DMS53 (cell line): ENCODE data around the gene SPTSSB.

Experiments
- DNase-seq: peaks from one replicate; lab custom pipeline; 2025; lab: John Stamatoyannopoulos, UW

Gene SPTSSB

GRCh38 chr3:161371441-161372320 lies at the start of gene SPTSSB:
SPTSSB (minus strand) TSS chr3:161371517; CDS start chr3:161346323, 25,194 bp downstream.
- peak; percentile 71 for DNase-seq

DNA sequence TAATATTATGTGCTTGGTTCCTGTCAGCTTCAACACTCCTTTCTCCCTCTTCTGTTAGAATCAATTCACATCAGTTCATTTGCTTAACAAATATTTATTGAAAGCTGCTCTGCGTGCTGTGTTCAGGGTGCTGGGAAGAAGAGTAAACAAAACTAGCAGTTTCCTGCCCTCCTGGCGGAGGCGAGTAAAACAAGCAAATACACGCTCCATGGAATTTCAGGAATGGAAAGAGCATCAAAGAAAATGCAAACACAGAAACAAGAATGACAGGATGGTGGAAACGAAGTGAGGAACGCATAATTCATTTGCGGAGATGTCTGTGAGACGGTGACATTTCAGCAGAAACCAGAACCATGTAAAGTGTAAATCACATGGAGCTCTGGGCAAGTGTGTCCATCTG lies 49.4 kb upstream of the SPTSSB start:
- peak; percentile 88 for DNase-seq

DNA sequence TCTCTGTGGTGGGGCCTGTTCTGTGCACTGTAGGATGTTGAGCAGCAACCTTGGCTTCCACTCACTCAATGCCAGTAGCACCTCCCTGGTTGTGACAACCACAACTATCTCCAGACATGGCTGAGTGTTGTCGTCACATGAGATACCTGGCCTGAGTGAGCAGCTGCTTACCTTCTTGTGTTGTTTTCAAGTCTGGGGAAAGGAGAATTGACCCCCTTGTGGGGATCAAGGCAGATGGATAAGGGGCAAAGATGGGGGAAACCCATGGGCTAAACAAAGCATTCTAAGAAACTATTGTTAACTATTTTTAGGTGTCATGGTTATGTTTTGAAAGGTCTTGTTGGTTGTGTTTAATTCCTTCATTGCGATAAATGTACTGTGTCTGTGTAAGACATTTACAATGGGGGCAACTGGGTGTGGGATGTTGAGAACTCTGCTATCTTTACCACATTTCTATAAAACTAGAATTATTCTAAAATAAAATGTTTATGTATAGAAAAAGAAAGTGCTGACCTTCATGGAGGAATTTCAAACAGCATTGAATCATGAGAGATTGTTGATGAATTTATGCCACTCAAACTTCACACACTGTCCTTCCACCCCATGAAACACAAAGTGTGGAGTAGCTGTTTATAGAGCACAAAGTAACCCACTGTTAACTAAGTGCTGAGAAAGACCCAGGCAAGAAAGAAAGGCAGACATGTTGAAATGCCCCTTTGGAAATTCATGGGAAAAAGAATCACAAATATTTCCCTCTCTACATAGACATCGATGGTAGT lies 48.4 kb upstream of the SPTSSB start:
- DNase-seq, result no peak

- DNase-seq, result peak; percentile 54
Measured at GRCh38 chr3:161415506-161416231, 44.4 kb upstream of the SPTSSB start.

- no peak for DNase-seq
Measured at GRCh38 chr3:161414907-161415306, 43.6 kb upstream of the SPTSSB start.

GRCh38 chr3:161413855-161414210 lies 42.5 kb upstream of the SPTSSB start:
- DNase-seq, result no peak

GRCh38 chr3:161413127-161413854 lies 42.0 kb upstream of the SPTSSB start:
- no peak for DNase-seq

- no peak for DNase-seq
Measured at GRCh38 chr3:161412123-161412522, 40.8 kb upstream of the SPTSSB start.

DNA sequence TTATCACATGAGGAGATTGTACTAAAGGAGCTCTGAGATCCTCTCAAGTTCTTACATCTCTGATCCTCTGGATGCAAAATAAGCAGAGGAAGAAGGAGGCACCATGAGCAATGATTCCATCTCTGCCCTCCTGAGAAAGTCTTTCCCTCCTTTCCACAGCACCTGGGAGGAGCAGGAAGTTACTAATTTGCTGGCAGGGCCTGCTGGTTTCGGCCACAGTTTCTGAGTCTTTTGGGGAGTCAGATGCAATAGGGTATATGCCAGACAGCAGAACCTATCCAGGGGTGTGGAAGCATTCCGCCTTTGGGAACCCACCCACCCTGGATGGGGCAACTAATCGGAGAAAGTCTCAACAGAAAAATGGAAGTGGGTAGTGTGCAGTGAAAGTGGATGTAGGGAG lies 38.5 kb upstream of the SPTSSB start:
- DNase-seq, result no peak

GRCh38 chr3:161409069-161409468 lies 37.8 kb upstream of the SPTSSB start:
- DNase-seq, result peak; percentile 73

GRCh38 chr3:161406594-161407555 lies 35.6 kb upstream of the SPTSSB start:
- peak; percentile 58 for DNase-seq

GRCh38 chr3:161405836-161406235 lies 34.5 kb upstream of the SPTSSB start:
- no peak for DNase-seq

- no peak for DNase-seq
Measured at GRCh38 chr3:161405087-161405486, 33.8 kb upstream of the SPTSSB start.

GRCh38 chr3:161403251-161403650 lies 31.9 kb upstream of the SPTSSB start:
- no peak for DNase-seq

DNA sequence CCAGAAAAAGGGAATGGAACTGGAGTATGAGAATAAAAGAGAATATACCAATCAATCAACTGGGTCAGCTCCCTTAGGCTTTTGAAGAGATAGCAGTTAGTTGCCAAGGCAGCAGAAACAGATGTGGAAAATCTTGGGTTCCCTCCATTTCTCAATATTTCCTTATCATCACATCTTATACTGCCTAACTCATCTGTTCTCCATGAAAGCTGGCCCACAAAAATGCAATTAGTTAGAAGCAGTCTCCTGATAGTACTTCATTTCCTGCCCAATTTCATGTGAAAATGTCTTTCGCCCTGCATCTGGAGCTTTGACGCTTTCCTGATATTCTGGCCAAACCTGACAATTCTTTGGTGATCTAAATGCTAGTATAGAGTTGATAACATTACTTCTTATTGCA lies 30.1 kb upstream of the SPTSSB start:
- DNase-seq, result no peak

DNA sequence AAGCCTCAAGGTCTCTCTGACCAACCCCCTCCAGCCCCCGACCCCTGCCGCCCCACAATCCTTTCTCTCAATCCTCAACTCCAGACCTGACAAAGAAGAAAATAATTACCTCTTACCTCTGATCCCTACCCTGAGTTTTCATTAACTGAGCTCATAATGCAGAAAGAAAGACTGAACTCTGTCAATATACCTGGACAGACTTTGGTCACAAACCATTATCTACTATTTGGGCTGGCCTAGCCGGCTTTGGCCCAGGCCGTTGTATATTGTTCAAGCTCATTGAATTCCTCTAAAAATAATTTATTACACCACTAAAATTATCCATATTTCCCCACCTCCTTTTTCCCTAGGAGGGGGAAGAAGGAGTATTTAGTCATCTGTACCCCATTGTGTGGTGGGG lies 29.3 kb upstream of the SPTSSB start:
- no peak for DNase-seq

GRCh38 chr3:161395115-161396012 lies 24.0 kb upstream of the SPTSSB start:
- DNase-seq, result no peak

DNA sequence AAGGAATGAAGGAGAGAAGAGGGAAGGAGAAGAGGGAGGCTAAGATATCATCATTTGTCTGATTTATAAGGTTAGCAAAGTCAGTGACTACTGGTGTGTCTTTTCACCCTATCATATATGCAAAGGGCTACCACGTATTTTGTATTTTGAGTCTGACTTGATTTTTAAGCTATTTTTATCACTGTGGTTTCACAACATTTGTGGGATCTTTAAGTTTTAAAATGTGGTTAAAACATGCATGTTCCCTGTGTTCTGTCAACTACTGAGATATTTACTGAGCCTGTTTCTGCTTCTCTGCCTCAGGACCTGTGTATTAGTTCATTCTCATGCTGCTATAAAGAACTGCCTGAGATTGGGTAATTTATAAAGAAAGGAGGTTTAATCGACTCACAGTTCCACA lies 22.5 kb upstream of the SPTSSB start:
- no peak for DNase-seq

GRCh38 chr3:161393310-161393709 lies 22.0 kb upstream of the SPTSSB start:
- DNase-seq, result peak; percentile 59

GRCh38 chr3:161392853-161393252 lies 21.5 kb upstream of the SPTSSB start:
- no peak for DNase-seq
